Neural cell (in vitro differentiated cells): Measurements from ENCODE around the gene PRM1. TPM values are rescaled to one million over a fixed set of nuclear protein-coding genes. Genes with fewer than 3 reads are reported as not detected.

ENCODE experiments used
- H2AFZ ChIP-seq: fragments of 200-600, 300-800 bp; sonication (generic), shearing (Covaris generic); 2 replicates; pipeline ENCODE4 v1.6.0; 2014; ENCODE audit warnings: low read depth, mild to moderate bottlenecking, antibody characterized with exemption, low read length, moderate library complexity
- H3F3A ChIP-seq: fragments of 200-600 bp; shearing (Covaris generic); 2 replicates; pipeline ENCODE4 v1.6.1; 2016; ENCODE audit warnings: mild to moderate bottlenecking, moderate library complexity, mixed read lengths, antibody characterized with exemption, low read length; ENCODE audit not compliant: insufficient read depth, poor library complexity, severe bottlenecking
- H3K27ac ChIP-seq: fragments of 200-600, 300-800 bp; sonication (generic), shearing (Covaris generic); 2 replicates; pipeline ENCODE4 v1.5.1; 2014; ENCODE audit warnings: mild to moderate bottlenecking, low read length, moderate library complexity
- H3K27me3 ChIP-seq: fragments of 300-800, 200-600 bp; sonication (generic), shearing (Covaris generic); 2 replicates; pipeline ENCODE4 v1.6.0; 2014; ENCODE audit warnings: mild to moderate bottlenecking, low read depth, low read length, moderate library complexity; ENCODE audit not compliant: insufficient read depth
- H3K36me3 ChIP-seq: fragments of 300-800, 200-600 bp; sonication (generic), shearing (Covaris generic); 2 replicates; pipeline ENCODE4 v1.5.1; 2014; ENCODE audit warnings: mild to moderate bottlenecking, antibody characterized with exemption, low read length, moderate library complexity; ENCODE audit not compliant: insufficient read depth
- H3K4me2 ChIP-seq: fragments of 300-800, 200-600 bp; sonication (generic), shearing (Covaris generic); 2 replicates; pipeline ENCODE4 v1.6.0; 2014; ENCODE audit warnings: mild to moderate bottlenecking, low read length
- H3K4me3 ChIP-seq: fragments of 300-800, 200-600 bp; sonication (generic), shearing (Covaris generic); 2 replicates; pipeline ENCODE4 v1.5.1; 2014; ENCODE audit warnings: mild to moderate bottlenecking, low read length, moderate library complexity
- H3K79me2 ChIP-seq: fragments of 200-600 bp; shearing (Covaris generic); replicated peaks from 2 replicates; pipeline ENCODE4 v1.6.0; 2014; ENCODE audit warnings: mild to moderate bottlenecking, low read length, moderate library complexity; ENCODE audit not compliant: insufficient read depth
- H3K9ac ChIP-seq: fragments of 300-800, 200-600 bp; sonication (generic), shearing (Covaris generic); 2 replicates; pipeline ENCODE4 v1.6.1; 2016; ENCODE audit warnings: mild to moderate bottlenecking, low read length, mixed read lengths
- H3K9me2 ChIP-seq: fragments of 200-600 bp; shearing (Covaris generic); 2 replicates; pipeline ENCODE4 v1.6.1; 2016; ENCODE audit warnings: mild to moderate bottlenecking, low read length, mixed read lengths; ENCODE audit not compliant: insufficient read depth
- H3K9me3 ChIP-seq: fragments of 200-600, 300-800 bp; sonication (generic), shearing (Covaris generic); 2 replicates; pipeline ENCODE4 v1.6.1; 2016; ENCODE audit warnings: mild to moderate bottlenecking, mixed run types, low read length, moderate library complexity, mixed read lengths
- H4K20me1 ChIP-seq: fragments of 200-600 bp; shearing (Covaris generic); 2 replicates; pipeline ENCODE4 v1.6.1; 2016; ENCODE audit warnings: mild to moderate bottlenecking, mixed run types; ENCODE audit not compliant: insufficient read depth
- CTCF ChIP-seq: fragments of 450-650 bp; IDR thresholded peaks from 2 replicates; pipeline ENCODE4 v1.5.1; 2014; ENCODE audit warnings: antibody characterized with exemption, mild to moderate bottlenecking, moderate library complexity; ENCODE audit not compliant: poor library complexity, severe bottlenecking
- EP300 ChIP-seq: fragments of 450-650 bp; conservative IDR thresholded peaks from 2 replicates; pipeline ENCODE4 v1.6.1; 2014; ENCODE audit warnings: antibody characterized with exemption, mild to moderate bottlenecking, moderate library complexity; ENCODE audit not compliant: poor library complexity, severe bottlenecking
- EZH2 ChIP-seq: fragments of 200-600, 300-800 bp; shearing (Covaris generic), sonication (generic); IDR thresholded peaks from 2 replicates; pipeline ENCODE4 v1.6.1; 2014; ENCODE audit warnings: antibody characterized with exemption, low read length, borderline replicate concordance, mild to moderate bottlenecking; ENCODE audit not compliant: insufficient read depth, poor library complexity, severe bottlenecking
- MXI1 ChIP-seq: fragments of 450-650 bp; conservative IDR thresholded peaks from 2 replicates; pipeline ENCODE4 v1.6.1; 2014; ENCODE audit warnings: antibody characterized with exemption, mild to moderate bottlenecking; ENCODE audit not compliant: poor library complexity, severe bottlenecking
- POLR2AphosphoS5 ChIP-seq: IDR thresholded peaks from 2 replicates; pipeline ENCODE4 v1.6.1; 2012
- RAD21 ChIP-seq: fragments of 450-650 bp; conservative IDR thresholded peaks from 2 replicates; pipeline ENCODE4 v1.6.1; 2014; ENCODE audit warnings: antibody characterized with exemption, mild to moderate bottlenecking, moderate library complexity
- REST ChIP-seq: IDR thresholded peaks from 2 replicates; pipeline ENCODE4 v1.6.1; 2012; ENCODE audit warnings: borderline replicate concordance
- SMC3 ChIP-seq: fragments of 450-650 bp; conservative IDR thresholded peaks from 2 replicates; pipeline ENCODE4 v1.6.1; 2014; ENCODE audit warnings: antibody characterized with exemption, mild to moderate bottlenecking, moderate library complexity; ENCODE audit not compliant: poor library complexity
- TAF1 ChIP-seq: IDR thresholded peaks from 2 replicates; pipeline ENCODE4 v1.6.1; 2012; ENCODE audit warnings: low read depth
- polyA plus RNA-seq: library from polyadenylated mRNA; depleted of rRNA; stranded (reverse); fragments of >200 nt; gene quantifications from 2 replicates; pipeline ENCODE4 v1.2.3, GENCODE V29; 2014

Gene PRM1
- polyA plus RNA-seq, 1 donor from 2014 or later: not detected

GRCh38 chr16:11319529-11320146 lies 38.5 kb upstream of the PRM1 start:
- H3K9me2 ChIP-seq: no peaks in the 10 kb centered on the region
- no peak overlapping the region for H3K4me3 ChIP-seq
- TF ChIP-seq REST: no peak
- TF ChIP-seq SMC3: no peak
- no peaks in the 10 kb centered on the region for H3K9me3 ChIP-seq
- no peaks in the 10 kb centered on the region for H3K27me3 ChIP-seq
- no peak overlapping the region for H3K27ac ChIP-seq
- no peak overlapping the region for H3K4me2 ChIP-seq
- H3F3A ChIP-seq: no peaks in the 10 kb centered on the region
- no peaks in the 10 kb centered on the region for H3K36me3 ChIP-seq
- H3K79me2 ChIP-seq: no peaks in the 10 kb centered on the region
- no peak overlapping the region for H2AFZ ChIP-seq
- no peak overlapping the region for H3K9ac ChIP-seq
- H4K20me1 ChIP-seq: no peaks in the 10 kb centered on the region

GRCh38 chr16:11318817-11319216 lies 37.7 kb upstream of the PRM1 start:
- no peak overlapping the region for H3K27ac ChIP-seq

More at GRCh38 chr16:11318817-11319216, 37.7 kb upstream of the PRM1 start:
- Histone ChIP-seq H3F3A (no peaks in the 10 kb centered on the region), H3K9me2 (no peaks in the 10 kb centered on the region), H3K79me2 (no peaks in the 10 kb centered on the region), H3K4me2 (no peak overlapping the region), H3K9me3 (no peaks in the 10 kb centered on the region), H3K36me3 (no peaks in the 10 kb centered on the region), H4K20me1 (no peaks in the 10 kb centered on the region), H2AFZ (no peak overlapping the region), H3K9ac (no peak overlapping the region), H3K27me3 (no peaks in the 10 kb centered on the region), H3K4me3 (no peak overlapping the region)
- TF ChIP-seq RAD21 (no peak), SMC3 (no peak), EZH2 (no peak), MXI1 (no peak), POLR2AphosphoS5 (no peak), REST (no peak), EP300 (no peak), CTCF (no peak), TAF1 (no peak)
